NK-92 (cell line): Measurements from ENCODE around the gene ZFP90.
A peak's percentile ranks its signal among the peaks of the same experiment; 100 is the strongest.
"Not testable (repeated sequence)": the region's sequence is repeated elsewhere in the genome, so short reads cannot be mapped to it uniquely, and the experiment has no call there.

Experiments used
- DNase-seq: peaks from one replicate; lab custom pipeline; 2025; ENCODE audit not compliant: unreplicated experiment; lab: John Stamatoyannopoulos, UW

ZFP90 gene

DNA sequence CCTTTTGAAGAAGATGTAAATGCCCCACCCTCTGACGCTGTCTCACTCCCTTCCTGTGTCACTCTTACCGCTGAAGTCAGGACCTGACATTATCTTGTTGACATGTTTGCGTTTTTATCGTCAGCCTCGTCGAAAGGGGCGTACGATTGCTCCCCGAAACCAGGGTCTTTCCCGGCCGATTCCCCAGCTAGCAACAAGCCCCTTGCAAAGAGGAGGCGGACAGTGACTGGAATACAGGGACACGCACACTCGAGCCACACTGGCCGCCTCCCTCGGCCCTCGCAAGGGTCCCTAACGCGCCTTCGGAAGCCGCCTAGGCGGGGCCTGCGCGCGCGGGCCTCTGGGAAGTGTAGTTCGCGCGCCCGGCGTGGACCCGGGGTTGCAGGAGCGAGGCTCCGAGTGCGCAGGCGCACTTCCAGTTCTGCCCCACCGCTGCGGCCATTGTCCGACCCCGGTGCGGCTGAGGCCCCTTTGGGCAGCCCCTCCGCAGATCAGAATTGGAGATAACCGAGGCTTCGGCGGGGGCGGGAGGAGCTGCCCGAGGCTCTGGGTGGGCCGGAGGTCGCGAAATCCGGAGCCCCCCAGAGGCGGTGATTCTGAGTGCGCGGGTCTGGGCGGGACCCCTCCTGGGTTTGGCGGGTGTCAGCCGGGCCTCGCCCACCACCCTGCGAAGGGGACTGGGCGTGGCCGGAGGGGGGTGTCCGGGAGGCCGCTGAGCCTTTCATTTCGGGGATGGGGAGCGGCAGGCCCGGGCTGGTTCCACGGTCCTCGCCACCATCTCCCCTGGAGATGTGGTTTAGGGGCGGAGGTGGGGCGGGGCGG is at the start of gene ZFP90:
TSS of gene ZFP90 (plus strand) at position 412 of the 822 bp plus-strand sequence. CDS start 502 bp downstream, outside the sequence.
- DNase-seq: peak; percentile 8

DNA sequence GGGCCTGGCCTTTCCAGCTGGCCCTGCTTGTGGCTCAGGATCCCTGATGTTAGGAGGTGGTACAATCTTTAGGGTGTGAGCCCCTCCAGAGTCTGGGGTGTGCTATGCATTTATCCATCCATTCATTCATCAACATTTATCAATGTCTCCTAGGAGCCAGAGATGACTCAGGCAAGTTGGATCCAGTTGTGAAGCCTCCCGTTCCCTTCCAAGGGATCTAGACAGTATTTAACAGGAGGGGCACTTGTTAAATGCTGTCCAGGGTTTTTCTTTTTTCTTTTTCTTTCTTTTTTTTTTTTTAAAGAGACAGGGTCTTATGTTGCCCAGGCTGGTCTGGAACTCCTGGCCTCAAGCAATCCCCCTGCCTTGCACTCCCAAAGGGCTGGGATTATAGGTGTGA is 48.7 kb upstream of the ZFP90 start:
- no peak for DNase-seq

DNA sequence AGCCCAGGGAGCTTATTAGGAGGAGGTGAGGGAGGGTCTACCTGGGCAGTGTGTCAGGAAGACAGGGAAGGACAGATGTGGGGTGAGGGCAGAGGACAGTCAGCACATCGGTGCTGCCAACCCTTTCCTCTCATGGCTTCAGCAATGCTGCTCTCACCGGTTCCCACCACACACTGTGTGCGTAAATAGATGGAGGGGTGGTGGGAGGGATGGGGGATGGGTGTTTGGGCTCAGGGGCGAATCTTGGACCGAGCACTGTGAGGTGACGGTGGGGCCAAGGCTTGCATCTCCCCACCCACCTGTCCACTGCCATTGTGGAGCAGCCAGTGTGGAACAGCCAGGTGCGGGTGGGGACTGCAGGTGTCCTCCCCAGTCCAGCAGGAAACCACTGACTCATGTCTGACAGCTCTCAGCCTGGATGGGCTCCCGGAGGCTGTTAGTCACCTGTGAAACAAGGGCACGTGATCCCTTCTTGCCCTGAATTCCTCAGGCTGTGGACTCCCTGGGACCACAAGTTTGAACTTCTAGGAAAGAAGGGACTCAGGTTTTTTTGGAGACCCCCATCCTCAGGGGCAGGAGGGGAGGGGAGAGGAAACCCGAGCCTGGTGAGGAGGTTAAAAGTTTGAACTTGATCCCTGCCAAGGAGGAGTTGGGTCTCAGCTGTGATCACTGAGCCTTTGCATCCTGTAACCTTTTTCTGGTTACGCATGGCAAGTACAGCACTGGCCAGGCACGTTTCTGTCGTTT is 48.1 kb upstream of the ZFP90 start:
- DNase-seq: no peak

- DNase-seq: no peak
Observed at GRCh38 chr16:68491576-68491950, 47.5 kb upstream of the ZFP90 start.

GRCh38 chr16:68492151-68492542 is 46.9 kb upstream of the ZFP90 start:
- DNase-seq: no peak

DNA sequence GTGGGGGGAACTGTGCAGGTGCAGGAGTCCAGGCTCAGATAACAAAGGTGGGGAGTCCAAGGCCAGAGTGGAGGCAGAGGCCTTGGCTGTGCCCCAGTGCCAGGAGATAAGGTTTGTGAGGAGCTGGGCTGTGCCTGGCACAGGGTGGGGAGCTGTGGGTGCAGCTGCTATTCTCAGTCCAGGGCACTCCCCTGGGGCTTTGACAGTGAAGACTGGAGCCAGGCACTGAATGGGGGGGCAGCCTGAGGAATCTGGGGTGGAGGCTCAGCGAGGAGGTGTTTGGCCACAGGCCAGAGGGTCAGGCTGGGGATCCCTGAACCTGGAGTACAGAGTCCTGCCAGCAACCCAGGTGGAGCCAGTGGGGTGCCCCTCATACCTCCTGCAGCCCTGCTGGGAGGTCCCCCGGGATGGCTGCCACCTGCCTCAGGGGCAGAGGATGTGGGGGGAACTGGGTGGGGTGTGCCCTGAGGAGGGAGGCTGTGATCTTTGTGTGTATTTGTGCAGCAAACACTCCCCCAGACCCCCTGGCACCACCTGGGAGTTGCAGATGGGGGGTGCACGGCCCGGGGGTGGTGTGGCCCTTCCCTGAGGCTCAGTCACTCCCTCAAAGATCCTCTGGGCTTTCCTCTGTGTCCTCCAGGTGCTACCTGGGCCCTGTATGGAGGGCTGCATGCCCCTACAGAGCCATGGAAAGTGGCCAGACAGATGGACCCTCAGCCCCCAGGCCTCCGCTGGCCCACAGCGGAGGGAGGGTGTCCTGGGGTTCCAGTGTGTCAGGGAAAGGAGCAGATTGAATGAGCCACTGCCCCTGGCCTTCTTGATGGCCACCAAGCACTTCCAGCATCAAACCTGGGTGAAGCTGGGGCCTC is 46.3 kb upstream of the ZFP90 start:
- no peak for DNase-seq

GRCh38 chr16:68493412-68494070 is 45.5 kb upstream of the ZFP90 start:
- no peak for DNase-seq

DNA sequence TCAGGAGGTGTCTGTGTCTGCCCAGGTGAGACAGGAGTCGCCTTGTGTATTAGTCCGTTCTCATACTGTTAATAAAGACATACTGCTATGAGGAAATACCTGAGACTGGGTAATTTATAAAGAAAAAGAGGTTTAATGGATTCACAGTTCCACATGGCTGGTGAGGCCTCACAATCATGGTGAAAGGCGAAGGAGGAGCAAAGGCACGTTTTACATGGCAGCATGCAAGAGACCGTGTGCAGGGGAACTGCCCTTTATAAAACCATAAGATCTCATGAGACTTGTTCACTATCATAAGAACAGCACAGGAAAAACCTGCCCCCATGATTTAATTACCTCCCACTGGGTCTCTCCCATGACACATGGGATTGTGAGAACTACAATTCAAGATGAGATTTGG is 44.8 kb upstream of the ZFP90 start:
- not testable (repeated sequence) for DNase-seq

GRCh38 chr16:68496689-68497088 is 42.4 kb upstream of the ZFP90 start:
- no peak for DNase-seq

- no peak for DNase-seq
Observed at GRCh38 chr16:68499006-68499405, 40.1 kb upstream of the ZFP90 start.

GRCh38 chr16:68503334-68503733 is 35.8 kb upstream of the ZFP90 start:
- no peak for DNase-seq

DNA sequence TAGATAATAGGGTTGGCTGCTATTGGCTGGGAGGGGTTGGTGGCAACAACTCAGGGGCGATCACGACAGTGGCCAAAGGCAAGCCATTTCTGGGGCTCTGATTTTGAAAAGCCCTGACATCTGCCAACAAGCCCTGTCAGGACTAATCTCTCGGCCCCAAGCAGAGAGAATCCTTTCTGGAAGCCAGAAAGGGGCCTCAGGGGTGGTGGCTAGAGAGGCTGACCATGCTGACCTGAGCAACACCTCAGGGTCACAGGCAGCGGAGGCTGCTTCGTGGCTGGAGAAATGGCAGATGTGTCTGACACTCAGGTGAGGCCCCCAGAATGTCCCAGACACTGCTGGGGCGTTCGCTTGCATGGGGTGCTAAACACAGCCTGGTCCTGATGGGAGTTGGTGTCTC is 35.0 kb upstream of the ZFP90 start:
- DNase-seq: no peak

DNA sequence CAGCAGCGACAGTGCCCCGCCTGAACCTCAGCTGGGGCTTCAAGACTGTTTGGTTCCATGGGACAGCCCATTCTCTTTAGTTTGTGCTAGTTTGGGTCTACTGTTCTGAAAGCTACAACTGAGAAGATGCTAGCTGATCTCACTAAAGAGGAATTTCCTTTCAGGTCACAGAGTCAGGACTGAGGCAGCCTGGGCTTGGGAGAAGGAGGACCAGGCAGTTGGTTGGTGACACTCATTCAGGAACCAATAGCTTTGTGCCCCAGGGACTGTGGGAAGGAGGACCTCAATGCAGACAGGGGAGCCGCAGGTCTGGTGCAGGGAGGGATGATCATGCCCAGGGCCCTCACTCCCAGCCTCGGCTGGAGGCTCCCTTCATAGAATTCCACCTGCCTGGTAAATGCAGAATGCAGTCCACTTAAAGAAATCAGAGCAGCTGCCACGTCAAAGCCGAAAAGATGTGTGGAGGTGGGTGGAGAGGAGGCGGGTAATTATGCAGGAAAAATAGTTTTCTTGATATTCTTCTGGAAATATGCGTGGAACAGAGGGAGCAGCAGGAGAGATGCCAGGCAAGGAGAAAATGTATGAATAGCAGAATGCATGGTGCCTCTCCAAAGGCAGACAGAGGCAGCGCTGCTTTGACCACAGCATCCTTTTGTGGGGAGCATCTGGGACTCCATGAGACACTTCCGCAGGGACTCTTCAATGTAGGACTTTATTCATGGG is 32.6 kb upstream of the ZFP90 start:
- no peak for DNase-seq

GRCh38 chr16:68508013-68508412 is 31.1 kb upstream of the ZFP90 start:
- no peak for DNase-seq

GRCh38 chr16:68508641-68509240 is 30.4 kb upstream of the ZFP90 start:
- DNase-seq: no peak

- no peak for DNase-seq
Observed at GRCh38 chr16:68509381-68509780, 29.7 kb upstream of the ZFP90 start.

- DNase-seq: no peak
Observed at GRCh38 chr16:68510775-68511174, 28.3 kb upstream of the ZFP90 start.

- DNase-seq: no peak
Observed at GRCh38 chr16:68512183-68512582, 26.9 kb upstream of the ZFP90 start.

- no peak for DNase-seq
Observed at GRCh38 chr16:68512742-68513141, 26.3 kb upstream of the ZFP90 start.

DNA sequence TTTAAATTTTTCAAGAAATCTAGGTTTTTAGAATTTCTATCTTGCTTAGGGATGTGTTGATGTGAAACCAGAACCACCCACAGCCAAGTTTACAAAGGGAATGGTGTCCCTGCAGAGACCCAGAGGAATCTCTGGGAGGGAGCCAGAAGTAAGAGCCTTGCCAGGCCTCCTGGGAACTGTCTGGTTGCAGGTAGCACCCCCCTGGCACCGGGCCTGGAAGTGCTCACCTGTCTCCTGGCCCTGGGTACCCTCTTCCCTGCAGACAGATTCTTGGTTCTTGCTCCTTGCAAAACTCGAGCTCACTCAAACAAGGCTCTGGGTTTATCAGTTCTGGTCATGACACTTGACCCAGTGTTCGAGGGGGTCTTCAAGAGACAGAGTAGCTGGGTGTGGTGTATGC is 24.6 kb upstream of the ZFP90 start:
- no peak for DNase-seq
